H9 (cell line): Measurements from ENCODE around the gene ADSL. TPM values are rescaled to one million over a fixed set of nuclear protein-coding genes. Genes with fewer than 3 reads are reported as not detected.

Experiments used
- DNase-seq: peaks from one replicate; pipeline ENCODE4 v3.0.0-alpha.2; 2017
- H2AFZ ChIP-seq: one replicate; pipeline ENCODE4 v1.6.1; 2013; ENCODE audit warnings: mild to moderate bottlenecking, low read length, control low read depth, moderate library complexity
- H2AK5ac ChIP-seq: 2 replicates; pipeline ENCODE4 v1.6.1; 2013; ENCODE audit warnings: low read length, control low read depth, mixed read lengths; ENCODE audit not compliant: insufficient read length
- H2BK120ac ChIP-seq: one replicate; pipeline ENCODE4 v1.6.1; 2013; ENCODE audit warnings: low read depth, mild to moderate bottlenecking, low read length, control low read depth, inconsistent platforms; ENCODE audit not compliant: poor library complexity, severe bottlenecking
- H2BK12ac ChIP-seq: 2 replicates; pipeline ENCODE4 v1.6.1; 2013; ENCODE audit warnings: low read length, control low read depth, mixed read lengths, low read depth; ENCODE audit not compliant: insufficient read length
- H2BK15ac ChIP-seq: 2 replicates; pipeline ENCODE4 v1.6.1; 2013; ENCODE audit warnings: low read depth, low read length, control low read depth
- H2BK20ac ChIP-seq: one replicate; pipeline ENCODE4 v1.6.1; 2013; ENCODE audit warnings: low read depth, mild to moderate bottlenecking, low read length, control low read depth, inconsistent platforms; ENCODE audit not compliant: poor library complexity, severe bottlenecking
- H2BK5ac ChIP-seq: 2 replicates; pipeline ENCODE4 v1.6.1; 2013; ENCODE audit warnings: low read length, control low read depth, mixed read lengths; ENCODE audit not compliant: insufficient read length
- H3K14ac ChIP-seq: 2 replicates; pipeline ENCODE4 v1.6.1; 2013; ENCODE audit warnings: low read length, control low read depth; ENCODE audit not compliant: insufficient read depth
- H3K18ac ChIP-seq: 2 replicates; pipeline ENCODE4 v1.6.1; 2013; ENCODE audit warnings: low read depth, mild to moderate bottlenecking, mixed read lengths, low read length, control low read depth; ENCODE audit not compliant: insufficient read length
- H3K23ac ChIP-seq: 2 replicates; pipeline ENCODE4 v1.6.1; 2013; ENCODE audit warnings: low read length, control low read depth, mixed read lengths, low read depth; ENCODE audit not compliant: insufficient read length
- H3K23me2 ChIP-seq: 2 replicates; pipeline ENCODE4 v1.6.1; 2013; ENCODE audit warnings: low read depth, mild to moderate bottlenecking, mixed read lengths, low read length, control low read depth; ENCODE audit not compliant: insufficient read length, poor library complexity, severe bottlenecking
- H3K27ac ChIP-seq: 2 replicates; pipeline ENCODE4 v1.5.1; 2013; ENCODE audit warnings: low read length, control low read depth, mixed read lengths, low read depth; ENCODE audit not compliant: insufficient read length
- H3K27me3 ChIP-seq: 2 replicates; pipeline ENCODE4 v1.6.1; 2013; ENCODE audit warnings: low read length, control low read depth, inconsistent platforms; ENCODE audit not compliant: insufficient read depth
- H3K4ac ChIP-seq: 2 replicates; pipeline ENCODE4 v1.6.1; 2013; ENCODE audit warnings: low read depth, mild to moderate bottlenecking, control low read depth, inconsistent platforms, low read length, moderate library complexity
- H3K4me1 ChIP-seq: 2 replicates; pipeline ENCODE4 v1.6.1; 2013; ENCODE audit warnings: low read length, control low read depth, inconsistent platforms; ENCODE audit not compliant: insufficient read depth
- H3K4me2 ChIP-seq: 2 replicates; pipeline ENCODE4 v1.6.1; 2013; ENCODE audit warnings: low read length, control low read depth, mixed read lengths; ENCODE audit not compliant: insufficient read length, insufficient read depth
- H3K56ac ChIP-seq: 2 replicates; pipeline ENCODE4 v1.6.1; 2013; ENCODE audit warnings: low read depth, mild to moderate bottlenecking, mixed read lengths, low read length, control low read depth; ENCODE audit not compliant: insufficient read length
- H3K79me1 ChIP-seq: 2 replicates; pipeline ENCODE4 v1.6.1; 2013; ENCODE audit warnings: low read depth, mild to moderate bottlenecking, moderate library complexity, low read length, control low read depth, inconsistent platforms; ENCODE audit not compliant: insufficient read depth, poor library complexity, severe bottlenecking
- H3K79me2 ChIP-seq: 2 replicates; pipeline ENCODE4 v1.6.1; 2013; ENCODE audit warnings: low read length, control low read depth, inconsistent platforms; ENCODE audit not compliant: insufficient read depth
- H3K9ac ChIP-seq: 2 replicates; pipeline ENCODE4 v1.6.1; 2013; ENCODE audit warnings: low read length, control low read depth, mixed read lengths; ENCODE audit not compliant: insufficient read length; ENCODE audit errors: extremely low read depth
- H3K9me3 ChIP-seq: one replicate; pipeline ENCODE4 v1.6.1; 2013; ENCODE audit warnings: low read depth, low read length, inconsistent platforms; ENCODE audit not compliant: control insufficient read depth
- H3T11ph ChIP-seq: one replicate; pipeline ENCODE4 v1.6.1; 2013; ENCODE audit warnings: mild to moderate bottlenecking, low read length, control low read depth, inconsistent platforms
- H4K20me1 ChIP-seq: one replicate; pipeline ENCODE4 v1.6.1; 2013; ENCODE audit not compliant: control insufficient read depth, insufficient read length, insufficient read depth
- H4K5ac ChIP-seq: 2 replicates; pipeline ENCODE4 v1.6.1; 2013; ENCODE audit warnings: low read depth, mild to moderate bottlenecking, mixed read lengths, low read length, control low read depth; ENCODE audit not compliant: insufficient read length
- H4K8ac ChIP-seq: replicated peaks from 2 replicates; pipeline ENCODE4 v1.6.1; 2013; ENCODE audit warnings: low read length, control low read depth, mixed read lengths, low read depth; ENCODE audit not compliant: insufficient read length
- H4K91ac ChIP-seq: 2 replicates; pipeline ENCODE4 v1.6.1; 2013; ENCODE audit warnings: low read depth, mild to moderate bottlenecking, moderate library complexity, mixed read lengths, low read length, control low read depth; ENCODE audit not compliant: insufficient read length
- H3K27ac Mint-ChIP-seq, 3 experiments: 2 replicates in 2 of 3; 3 replicates in 1 of 3; pipeline ENCODE4 v1.8.0; 2020 to 2021; ENCODE audit warnings: mixed read lengths in 3 of 3, mild to moderate bottlenecking in 1 of 3, moderate library complexity in 1 of 3
- H3K27me3 Mint-ChIP-seq: 2 replicates; pipeline ENCODE4 v1.8.0; 2021; ENCODE audit warnings: low read depth, mild to moderate bottlenecking, moderate library complexity, mixed read lengths
- H3K36me3 Mint-ChIP-seq, 3 experiments: 2 replicates in 2 of 3; 3 replicates in 1 of 3; pipeline ENCODE4 v1.8.0; 2020 to 2021; ENCODE audit warnings: low read depth in 3 of 3, mixed read lengths in 3 of 3; ENCODE audit not compliant: insufficient read depth in 1 of 3
- H3K4me1 Mint-ChIP-seq, 2 experiments: 2 replicates each; pipeline ENCODE4 v1.8.0; 2020; ENCODE audit warnings: mixed read lengths in 2 of 2
- H3K4me3 Mint-ChIP-seq, 2 experiments: 2 replicates in 1 of 2; 3 replicates in 1 of 2; pipeline ENCODE4 v1.8.0; 2020 to 2021; ENCODE audit warnings: mild to moderate bottlenecking in 2 of 2, mixed read lengths in 2 of 2, moderate library complexity in 1 of 2
- H3K9me3 Mint-ChIP-seq, 2 experiments: 2 replicates in 1 of 2; 3 replicates in 1 of 2; pipeline ENCODE4 v1.8.0; 2020; ENCODE audit warnings: mild to moderate bottlenecking in 2 of 2, mixed read lengths in 2 of 2, moderate library complexity in 1 of 2
- CTCF ChIP-seq: fragments of 200-600 bp; sonication (generic); conservative IDR thresholded peaks from 3 replicates; pipeline ENCODE4 v1.8.0; 2021; ENCODE audit warnings: antibody characterized with exemption, mild to moderate bottlenecking
- total RNA-seq: library from RNA; stranded (reverse); gene quantifications from 2 replicates; pipeline ENCODE4 v1.2.1, GENCODE V29; 2021

The ADSL gene
- total RNA-seq, 1 experiment from 2014 or later: 175 TPM

GRCh38 chr22:40300316-40300715 is 46.0 kb upstream of the ADSL start:
- Histone ChIP-seq H3T11ph (no peak overlapping the region), H4K91ac (no peak overlapping the region), H3K18ac (no peak overlapping the region), H2BK20ac (no peak overlapping the region), H3K27ac (no peak overlapping the region), H3K9ac (no peak overlapping the region), H3K4me1 (no peaks in the 10 kb centered on the region), H2AFZ (no peak overlapping the region), H4K20me1 (peaks cover 3% of the 10 kb centered on the region), H2BK120ac (no peak overlapping the region), H2BK15ac (no peak overlapping the region), H2BK5ac (no peak overlapping the region), H3K79me2 (no peaks in the 10 kb centered on the region), H3K4me2 (no peak overlapping the region), H3K79me1 (no peaks in the 10 kb centered on the region), H3K23ac (no peak overlapping the region), H4K8ac (no peak overlapping the region), H2BK12ac (no peak overlapping the region), H3K23me2 (no peaks in the 10 kb centered on the region), H4K5ac (no peak overlapping the region), H3K9me3 (no peaks in the 10 kb centered on the region), H2AK5ac (no peak overlapping the region), H3K56ac (no peak overlapping the region), H3K27me3 (peaks cover 2% of the 10 kb centered on the region; the same call in 1 of the 2 replicates), H3K4ac (no peak overlapping the region), H3K14ac (no peak overlapping the region)
- Mint-ChIP-seq H3K9me3 (no peaks in the 10 kb centered on the region), H3K27ac (no peak overlapping the region; a peak in 1 of 7 replicates), H3K4me1 (no peaks in the 10 kb centered on the region), H3K4me3 (no peak overlapping the region), H3K27me3 (no peaks in the 10 kb centered on the region), H3K36me3 (peaks cover 34 to 59% (median 51%) of the 10 kb centered on the region in 3 experiments)
- no peak for TF ChIP-seq CTCF
- no peak for DNase-seq
